Measurements from ENCODE around the gene CIT.

DNA sequence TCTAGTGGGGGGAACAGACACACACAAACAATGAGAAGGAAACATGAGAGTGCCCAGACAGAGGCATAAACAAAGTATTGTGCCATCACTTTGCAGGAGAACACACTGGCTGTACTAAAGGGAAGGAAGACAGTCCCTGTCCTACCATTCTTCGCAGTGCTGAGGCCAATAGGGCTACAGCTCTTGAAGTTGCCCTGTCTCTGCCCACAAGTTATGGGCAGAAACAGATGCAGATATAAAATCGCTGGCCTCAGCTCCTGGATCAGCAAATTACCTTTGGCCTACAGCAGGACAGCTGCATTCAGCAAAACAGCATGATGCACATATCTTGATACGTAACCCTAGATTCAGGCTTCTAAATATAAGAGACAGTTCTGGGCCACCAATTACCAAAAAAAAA is 232.2 kb downstream of the CIT start:
- TF ChIP-seq POLR2AphosphoS5 (IDR thresholded peaks at IDR 0.05; ENCODE audit: low read depth, low read length) (no peak), POLR2A (IDR thresholded peaks at IDR 0.05; ENCODE audit: low read depth, low read length) (no peak)

Measured in GM12891 (cell line).